NB4 (cell line): ENCODE data around the gene FZR1.

Experiments used
- MAX ChIP-seq: IDR thresholded peaks from 2 replicates; pipeline ENCODE4 v1.6.1; 2011; ENCODE audit warnings: low read depth, low read length
- POLR2A ChIP-seq: IDR thresholded peaks from 2 replicates; pipeline ENCODE4 v1.6.1; 2011; ENCODE audit warnings: mild to moderate bottlenecking; ENCODE audit not compliant: insufficient read length; ENCODE audit errors: extremely low read depth
- TF ChIP-seq, protein P1 (sequence below): IDR thresholded peaks from one replicate; pipeline ENCODE4 v1.5.1; 2012; ENCODE audit warnings: low read depth, low read length

- no peak for TF ChIP-seq MAX
- TF ChIP-seq, protein P1, sequence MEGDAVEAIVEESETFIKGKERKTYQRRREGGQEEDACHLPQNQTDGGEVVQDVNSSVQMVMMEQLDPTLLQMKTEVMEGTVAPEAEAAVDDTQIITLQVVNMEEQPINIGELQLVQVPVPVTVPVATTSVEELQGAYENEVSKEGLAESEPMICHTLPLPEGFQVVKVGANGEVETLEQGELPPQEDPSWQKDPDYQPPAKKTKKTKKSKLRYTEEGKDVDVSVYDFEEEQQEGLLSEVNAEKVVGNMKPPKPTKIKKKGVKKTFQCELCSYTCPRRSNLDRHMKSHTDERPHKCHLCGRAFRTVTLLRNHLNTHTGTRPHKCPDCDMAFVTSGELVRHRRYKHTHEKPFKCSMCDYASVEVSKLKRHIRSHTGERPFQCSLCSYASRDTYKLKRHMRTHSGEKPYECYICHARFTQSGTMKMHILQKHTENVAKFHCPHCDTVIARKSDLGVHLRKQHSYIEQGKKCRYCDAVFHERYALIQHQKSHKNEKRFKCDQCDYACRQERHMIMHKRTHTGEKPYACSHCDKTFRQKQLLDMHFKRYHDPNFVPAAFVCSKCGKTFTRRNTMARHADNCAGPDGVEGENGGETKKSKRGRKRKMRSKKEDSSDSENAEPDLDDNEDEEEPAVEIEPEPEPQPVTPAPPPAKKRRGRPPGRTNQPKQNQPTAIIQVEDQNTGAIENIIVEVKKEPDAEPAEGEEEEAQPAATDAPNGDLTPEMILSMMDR: no peak
- TF ChIP-seq POLR2A: no peak
These were observed 2.8 kb downstream of the FZR1 start for GRCh38 chr19:3508771-3509535.
